Spleen (tissue), 11 donors: Measurements from ENCODE around the gene INSYN1. TPM values are rescaled to one million over a fixed set of nuclear protein-coding genes. Genes with fewer than 3 reads are reported as not detected.

Experiments
- DNase-seq: peaks from one replicate; pipeline ENCODE4 v3.0.0-alpha.2; 2020
- H3K27ac ChIP-seq, 8 donors: fragments of 200-600 bp; sonication (generic) in 7 of 8; 1 replicate in 4 of 8; 2 replicates in 4 of 8; pipeline versions ENCODE4 v1.5.0 to v1.8.0; 2016 to 2021; ENCODE audit warnings: inconsistent platforms in 4 of 8, mild to moderate bottlenecking in 4 of 8, moderate library complexity in 1 of 8
- H3K27me3 ChIP-seq, 7 donors: fragments of 200-600 bp; sonication (generic) in 6 of 7; replicated peaks in 1 of 7; 1 replicate in 4 of 7; 2 replicates in 3 of 7; pipeline versions ENCODE4 v1.5.0 to v1.8.0; 2016 to 2021; ENCODE audit warnings: inconsistent platforms in 3 of 7, mild to moderate bottlenecking in 1 of 7
- H3K36me3 ChIP-seq, 6 donors: fragments of 200-600 bp; sonication (generic) in 5 of 6; 1 replicate in 4 of 6; 2 replicates in 2 of 6; pipeline versions ENCODE4 v1.5.0 to v1.8.0; 2016 to 2021; ENCODE audit warnings: inconsistent platforms in 2 of 6
- H3K4me1 ChIP-seq, 6 donors: fragments of 200-600 bp; sonication (generic) in 5 of 6; 1 replicate in 3 of 6; 2 replicates in 3 of 6; pipeline versions ENCODE4 v1.5.0 to v1.8.0; 2016 to 2021; ENCODE audit warnings: inconsistent platforms in 3 of 6
- H3K4me3 ChIP-seq, 8 donors: fragments of 200-600 bp; sonication (generic) in 7 of 8; 1 replicate in 4 of 8; 2 replicates in 4 of 8; pipeline versions ENCODE4 v1.5.0 to v1.8.0; 2016 to 2021; ENCODE audit warnings: inconsistent platforms in 4 of 8, mild to moderate bottlenecking in 4 of 8, moderate library complexity in 2 of 8
- H3K9me3 ChIP-seq, 8 donors: fragments of 200-600 bp; sonication (generic) in 7 of 8; 1 replicate in 4 of 8; 2 replicates in 4 of 8; pipeline versions ENCODE4 v1.5.0 to v1.8.0; 2016 to 2021; ENCODE audit warnings: inconsistent platforms in 4 of 8
- CTCF ChIP-seq, 11 experiments: fragments of 200-600 bp in 7 of 11; fragments of 450-650 bp in 4 of 11; sonication (generic) in 4 of 11; IDR thresholded peaks in 8 of 11; conservative IDR thresholded peaks in 3 of 11; 1 replicate in 7 of 11; 2 replicates in 4 of 11; pipeline versions ENCODE4 v1.4.0 to v1.8.0; 2016 to 2021; ENCODE audit warnings: antibody characterized with exemption in 11 of 11, inconsistent platforms in 4 of 11, mild to moderate bottlenecking in 1 of 11
- POLR2A ChIP-seq, 3 donors: fragments of 450-650 bp; IDR thresholded peaks; one replicate each; pipeline ENCODE4 v1.5.1; 2017; ENCODE audit warnings: antibody characterized with exemption in 3 of 3, mild to moderate bottlenecking in 1 of 3
- POLR2AphosphoS5 ChIP-seq, 3 donors: sonication (generic); formaldehyde crosslinking; IDR thresholded peaks; one replicate each; pipeline ENCODE4 v1.5.1; 2017; ENCODE audit warnings: antibody characterized with exemption in 3 of 3
- WGBS, 5 donors: extraction: QIAGEN DNeasy Blood & Tissue Kit in 3 of 5; methylation state at CpG; one replicate each; pipeline versions ENCODE4 v1.1.5 to v1.1.7; 2013 to 2018; 5-methylcytosine and 5-hydroxymethylcytosine counted together
- intact Hi-C: fragments of 100-400 bp; cut with DNase I; formaldehyde crosslinking; loops from one replicate; pipeline ENCODE4 v1.15.0; 2023; ENCODE audit warnings: low total_unique reads
- polyA plus RNA-seq, 3 donors: library from polyadenylated mRNA; stranded (reverse); fragments of 200-250 nt; gene quantifications; one replicate each; pipeline ENCODE4 v1.2.1, GENCODE V29; 2013
- total RNA-seq, 7 donors: library from RNA; depleted of rRNA in 3 of 7; stranded (reverse); fragments of >200 nt in 3 of 7; fragmentation: NEBNext Ultra II Directional in 4 of 7; extraction: Animal tissue kit (Norgen Biotek cat#: 25700) in 4 of 7; gene quantifications; one replicate each; pipeline versions ENCODE4 v1.1.0 to v1.2.1, GENCODE V29; 2016 to 2021
- donor health status: healthy with polysubstance abuse.
- donor health status: DM: no; HTN: no; CAD: no; lungs with moderate emphysema.
- donor health status: DM: no; HTN: no; CAD: no.
- donor health status: Bipolar disorder and iron deficiency.
- donor health status: healthy.
- donor health status: DM: no; HTN: no; CAD: no.
- donor health status: DM: yes; HTN: yes; CAD: no.

The INSYN1 gene
- total and polyA plus RNA-seq, 10 donors = 0.11 to 2.8 (median 0.74) TPM; not detected in 1

GRCh38 chr15:73784291-73784690 is 31.1 kb upstream of the INSYN1 start:
- DNase-seq = no peak
- H3K27ac ChIP-seq = no peak overlapping the region
- intact Hi-C loops = no loop called here

GRCh38 chr15:73782344-73782959 is 29.3 kb upstream of the INSYN1 start:
- H3K36me3 ChIP-seq = no peaks in the 10 kb centered on the region
- no peak overlapping the region for H3K27ac ChIP-seq
- TF ChIP-seq POLR2A (IDR thresholded peaks at IDR 0.05) (no peak), CTCF (IDR thresholded peaks at IDR 0.05 in 8 of 11, conservative IDR thresholded peaks at IDR 0.05 in 3 of 11) (no peak), POLR2AphosphoS5 (IDR thresholded peaks at IDR 0.05) (no peak)
- H3K4me3 ChIP-seq = no peak overlapping the region
- H3K4me1 ChIP-seq = no peaks in the 10 kb centered on the region
- no peak for DNase-seq
- intact Hi-C loops = no loop called here
- WGBS, 5 donors = 86 to 91% (median 87%) methylated on average over 3 of the region's 3 CpGs
- H3K27me3 ChIP-seq = no peaks in the 10 kb centered on the region
- no peaks in the 10 kb centered on the region for H3K9me3 ChIP-seq

More at GRCh38 chr15:73784291-73784690, 31.1 kb upstream of the INSYN1 start:
- H3K4me1 ChIP-seq = no peaks in the 10 kb centered on the region
- no peaks in the 10 kb centered on the region for H3K9me3 ChIP-seq
- no peaks in the 10 kb centered on the region for H3K36me3 ChIP-seq
- no peak overlapping the region for H3K4me3 ChIP-seq
- H3K27me3 ChIP-seq = no peaks in the 10 kb centered on the region
- 60 to 93% (median 79%) methylated on average over 3 of the region's 3 CpGs for WGBS, 5 donors
- no peak for TF ChIP-seq CTCF (IDR thresholded peaks at IDR 0.05 in 8 of 11, conservative IDR thresholded peaks at IDR 0.05 in 3 of 11)
- no peak for TF ChIP-seq POLR2A (IDR thresholded peaks at IDR 0.05)
- no peak for TF ChIP-seq POLR2AphosphoS5 (IDR thresholded peaks at IDR 0.05)

- no peaks in the 10 kb centered on the region for H3K36me3 ChIP-seq
- WGBS, 5 donors = 55 to 73% (median 70%) methylated on average over 6 to 8 of the region's 8 CpGs
These were observed 28.1 kb upstream of the INSYN1 start for GRCh38 chr15:73781038-73781925.

More at GRCh38 chr15:73781038-73781925, 28.1 kb upstream of the INSYN1 start:
- intact Hi-C loops = no loop called here
- DNase-seq = no peak
- Histone ChIP-seq H3K27me3 (peaks cover 0 to 5% (median 0%) of the 10 kb centered on the region in 7 donors), H3K4me3 (no peak overlapping the region), H3K4me1 (no peaks in the 10 kb centered on the region), H3K9me3 (no peaks in the 10 kb centered on the region), H3K27ac (no peak overlapping the region)
- TF ChIP-seq CTCF (IDR thresholded peaks at IDR 0.05 in 8 of 11, conservative IDR thresholded peaks at IDR 0.05 in 3 of 11) = peak in 7 of 11 experiments; percentile 11 to 39 (median 21)
- no peak for TF ChIP-seq POLR2AphosphoS5 (IDR thresholded peaks at IDR 0.05)
